Measurements from ENCODE around the gene LDB2.

Gene LDB2

DNA sequence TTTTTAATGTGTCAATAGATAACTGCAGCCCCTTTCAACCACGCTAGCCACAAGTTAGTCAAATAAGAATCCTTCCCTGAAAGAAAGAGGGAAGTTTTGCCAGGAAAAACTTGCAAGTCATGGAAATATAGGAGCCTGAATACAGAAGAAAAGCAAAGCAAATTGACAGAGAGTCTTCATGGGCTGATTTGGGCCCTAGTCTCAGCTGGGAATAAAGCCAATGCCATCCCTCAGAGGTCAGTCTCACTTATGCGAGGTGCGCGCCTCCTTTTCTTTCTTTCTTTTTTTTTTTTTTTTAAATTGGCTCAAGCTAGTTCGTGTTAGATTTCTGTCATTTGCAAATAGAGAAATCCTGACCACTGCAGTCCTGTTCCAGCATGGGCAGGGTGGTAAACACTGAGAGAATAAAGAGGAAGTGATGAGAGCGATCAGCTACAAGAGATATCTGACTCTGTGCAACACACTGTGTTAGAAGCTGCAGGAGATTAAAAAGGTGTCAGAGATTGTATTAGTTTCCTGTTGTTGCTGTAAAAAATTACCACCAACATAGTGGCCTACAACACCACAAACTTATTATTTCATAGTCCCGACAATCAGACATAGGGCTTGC is 299.7 kb downstream of the LDB2 start:
- no peaks in the 10 kb centered on the region for H3K36me3 ChIP-seq (ENCODE audit: control insufficient read depth in 2 of 2, insufficient read depth in 2 of 2, low read length in 2 of 2)
- H3K9ac ChIP-seq (ENCODE audit: low read depth in 1 of 2, low read length in 2 of 2) = no peak overlapping the region
- no peak overlapping the region for H3K4me3 ChIP-seq (ENCODE audit: low read length in 2 of 2)
- no peak overlapping the region for H3K27ac ChIP-seq (ENCODE audit: low read depth in 2 of 2, low read length in 2 of 2)
- H3K9me3 ChIP-seq (ENCODE audit: control insufficient read depth in 2 of 2, low read length in 2 of 2) = no peaks in the 10 kb centered on the region
- no peaks in the 10 kb centered on the region for H3K4me1 ChIP-seq (ENCODE audit: control insufficient read depth in 2 of 2, insufficient read depth in 2 of 2, low read length in 2 of 2)
- no peaks in the 10 kb centered on the region for H3K27me3 ChIP-seq (ENCODE audit: control insufficient read depth in 2 of 2, insufficient read depth in 2 of 2, low read length in 2 of 2)

- Histone ChIP-seq H3K36me3 (ENCODE audit: control insufficient read depth in 2 of 2, insufficient read depth in 2 of 2, low read length in 2 of 2) (no peaks in the 10 kb centered on the region), H3K9me3 (ENCODE audit: control insufficient read depth in 2 of 2, low read length in 2 of 2) (no peaks in the 10 kb centered on the region), H3K4me3 (ENCODE audit: low read length in 2 of 2) (no peak overlapping the region), H3K9ac (ENCODE audit: low read depth in 1 of 2, low read length in 2 of 2) (no peak overlapping the region), H3K4me1 (ENCODE audit: control insufficient read depth in 2 of 2, insufficient read depth in 2 of 2, low read length in 2 of 2) (no peaks in the 10 kb centered on the region), H3K27ac (ENCODE audit: low read depth in 2 of 2, low read length in 2 of 2) (no peak overlapping the region), H3K27me3 (ENCODE audit: control insufficient read depth in 2 of 2, insufficient read depth in 2 of 2, low read length in 2 of 2) (no peaks in the 10 kb centered on the region)
These were observed 300.4 kb downstream of the LDB2 start for GRCh38 chr4:16597845-16598596.

GRCh38 chr4:16597443-16597842 is 301.0 kb downstream of the LDB2 start:
- H3K36me3 ChIP-seq (ENCODE audit: control insufficient read depth in 2 of 2, insufficient read depth in 2 of 2, low read length in 2 of 2) = no peaks in the 10 kb centered on the region
- no peaks in the 10 kb centered on the region for H3K9me3 ChIP-seq (ENCODE audit: control insufficient read depth in 2 of 2, low read length in 2 of 2)
- H3K4me1 ChIP-seq (ENCODE audit: control insufficient read depth in 2 of 2, insufficient read depth in 2 of 2, low read length in 2 of 2) = no peaks in the 10 kb centered on the region
- no peak overlapping the region for H3K27ac ChIP-seq (ENCODE audit: low read depth in 2 of 2, low read length in 2 of 2)
- H3K9ac ChIP-seq (ENCODE audit: low read depth in 1 of 2, low read length in 2 of 2) = no peak overlapping the region
- no peaks in the 10 kb centered on the region for H3K27me3 ChIP-seq (ENCODE audit: control insufficient read depth in 2 of 2, insufficient read depth in 2 of 2, low read length in 2 of 2)
- H3K4me3 ChIP-seq (ENCODE audit: low read length in 2 of 2) = no peak overlapping the region

- Histone ChIP-seq H3K9me3 (ENCODE audit: control insufficient read depth in 2 of 2, low read length in 2 of 2) (no peaks in the 10 kb centered on the region), H3K27ac (ENCODE audit: low read depth in 2 of 2, low read length in 2 of 2) (no peak overlapping the region), H3K9ac (ENCODE audit: low read depth in 1 of 2, low read length in 2 of 2) (no peak overlapping the region), H3K4me1 (ENCODE audit: control insufficient read depth in 2 of 2, insufficient read depth in 2 of 2, low read length in 2 of 2) (no peaks in the 10 kb centered on the region), H3K4me3 (ENCODE audit: low read length in 2 of 2) (no peak overlapping the region), H3K36me3 (ENCODE audit: control insufficient read depth in 2 of 2, insufficient read depth in 2 of 2, low read length in 2 of 2) (no peaks in the 10 kb centered on the region), H3K27me3 (ENCODE audit: control insufficient read depth in 2 of 2, insufficient read depth in 2 of 2, low read length in 2 of 2) (no peaks in the 10 kb centered on the region)
These were observed 302.2 kb downstream of the LDB2 start for GRCh38 chr4:16596267-16596666.

- no peaks in the 10 kb centered on the region for H3K4me1 ChIP-seq (ENCODE audit: control insufficient read depth in 2 of 2, insufficient read depth in 2 of 2, low read length in 2 of 2)
- H3K36me3 ChIP-seq (ENCODE audit: control insufficient read depth in 2 of 2, insufficient read depth in 2 of 2, low read length in 2 of 2) = no peaks in the 10 kb centered on the region
- H3K27ac ChIP-seq (ENCODE audit: low read depth in 2 of 2, low read length in 2 of 2) = no peak overlapping the region
- H3K9me3 ChIP-seq (ENCODE audit: control insufficient read depth in 2 of 2, low read length in 2 of 2) = no peaks in the 10 kb centered on the region
- no peak overlapping the region for H3K4me3 ChIP-seq (ENCODE audit: low read length in 2 of 2)
- no peak overlapping the region for H3K9ac ChIP-seq (ENCODE audit: low read depth in 1 of 2, low read length in 2 of 2)
- no peaks in the 10 kb centered on the region for H3K27me3 ChIP-seq (ENCODE audit: control insufficient read depth in 2 of 2, insufficient read depth in 2 of 2, low read length in 2 of 2)
These were observed 304.3 kb downstream of the LDB2 start for GRCh38 chr4:16594128-16594527.

DNA sequence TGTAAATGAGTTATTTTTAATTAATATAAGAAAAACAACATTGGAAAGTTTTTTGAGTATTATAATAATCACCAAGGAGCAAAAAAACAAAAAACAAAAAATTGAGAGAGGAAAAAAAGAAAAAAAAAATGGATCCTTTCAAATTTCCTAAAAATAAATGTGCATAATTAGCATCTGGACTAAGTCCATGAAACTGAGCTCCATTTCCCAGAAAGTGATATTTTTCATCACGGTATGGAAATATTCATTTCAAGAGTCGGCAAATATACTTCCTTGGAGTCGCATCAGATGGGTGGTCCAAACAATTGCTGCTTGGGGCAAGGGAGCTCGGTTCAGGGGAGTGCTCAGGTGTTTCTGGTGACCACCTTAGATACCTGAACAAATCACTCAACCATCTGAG is 305.1 kb downstream of the LDB2 start:
- Histone ChIP-seq H3K36me3 (ENCODE audit: control insufficient read depth in 2 of 2, insufficient read depth in 2 of 2, low read length in 2 of 2) (no peaks in the 10 kb centered on the region), H3K9ac (ENCODE audit: low read depth in 1 of 2, low read length in 2 of 2) (no peak overlapping the region), H3K4me3 (ENCODE audit: low read length in 2 of 2) (no peak overlapping the region), H3K9me3 (ENCODE audit: control insufficient read depth in 2 of 2, low read length in 2 of 2) (no peaks in the 10 kb centered on the region), H3K27ac (ENCODE audit: low read depth in 2 of 2, low read length in 2 of 2) (no peak overlapping the region), H3K4me1 (ENCODE audit: control insufficient read depth in 2 of 2, insufficient read depth in 2 of 2, low read length in 2 of 2) (no peaks in the 10 kb centered on the region), H3K27me3 (ENCODE audit: control insufficient read depth in 2 of 2, insufficient read depth in 2 of 2, low read length in 2 of 2) (no peaks in the 10 kb centered on the region)

DNA sequence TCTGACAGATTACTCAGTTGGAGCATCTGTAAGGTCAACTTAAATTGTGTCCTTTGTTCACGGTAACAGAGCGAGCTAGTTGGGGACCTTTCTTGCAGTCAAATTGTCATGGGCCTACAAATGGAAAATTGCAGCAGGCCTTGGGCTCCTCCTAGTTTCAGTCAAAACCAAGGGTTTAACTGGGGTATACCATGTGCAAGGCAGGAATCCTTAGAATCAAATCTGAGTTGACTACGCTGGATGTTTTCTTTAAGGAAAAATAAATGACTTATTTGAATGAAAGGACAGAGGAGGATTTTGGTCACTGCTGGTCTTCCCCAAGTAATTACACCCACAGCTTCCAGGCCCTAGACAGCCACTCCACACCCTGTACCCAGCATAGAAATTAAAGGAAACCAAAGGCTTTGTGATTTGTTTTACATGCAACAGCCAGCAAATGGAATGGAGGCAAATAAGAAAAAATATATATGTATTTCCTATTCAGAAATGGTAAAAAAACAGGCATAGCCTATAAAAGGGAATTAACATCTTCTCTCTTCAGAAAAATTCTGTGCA is 307.1 kb downstream of the LDB2 start:
- Histone ChIP-seq H3K4me1 (ENCODE audit: control insufficient read depth in 2 of 2, insufficient read depth in 2 of 2, low read length in 2 of 2) (no peaks in the 10 kb centered on the region), H3K36me3 (ENCODE audit: control insufficient read depth in 2 of 2, insufficient read depth in 2 of 2, low read length in 2 of 2) (no peaks in the 10 kb centered on the region), H3K27me3 (ENCODE audit: control insufficient read depth in 2 of 2, insufficient read depth in 2 of 2, low read length in 2 of 2) (no peaks in the 10 kb centered on the region), H3K4me3 (ENCODE audit: low read length in 2 of 2) (no peak overlapping the region), H3K9ac (ENCODE audit: low read depth in 1 of 2, low read length in 2 of 2) (no peak overlapping the region), H3K27ac (ENCODE audit: low read depth in 2 of 2, low read length in 2 of 2) (no peak overlapping the region), H3K9me3 (ENCODE audit: control insufficient read depth in 2 of 2, low read length in 2 of 2) (no peaks in the 10 kb centered on the region)

DNA sequence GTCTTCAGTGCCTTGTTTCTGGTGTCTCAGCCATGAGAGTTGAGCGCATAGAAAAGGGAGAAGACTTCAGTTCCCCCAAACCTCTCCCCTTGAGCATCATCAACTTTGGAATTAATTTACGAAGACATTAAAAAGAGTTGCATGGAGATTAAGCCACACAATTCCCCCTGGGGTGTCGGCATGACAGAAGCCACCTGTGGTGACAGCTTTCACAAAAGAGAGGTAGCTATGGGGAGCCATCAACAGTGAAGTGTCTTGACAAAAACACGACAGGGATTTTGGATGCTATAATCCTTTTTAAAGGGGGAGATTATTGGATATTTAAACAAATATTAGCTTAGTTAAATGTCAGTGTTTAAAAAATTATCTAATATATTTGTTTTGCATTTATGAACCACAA is 307.6 kb downstream of the LDB2 start:
- Histone ChIP-seq H3K27ac (ENCODE audit: low read depth in 2 of 2, low read length in 2 of 2) (no peak overlapping the region), H3K9me3 (ENCODE audit: control insufficient read depth in 2 of 2, low read length in 2 of 2) (no peaks in the 10 kb centered on the region), H3K9ac (ENCODE audit: low read depth in 1 of 2, low read length in 2 of 2) (no peak overlapping the region), H3K27me3 (ENCODE audit: control insufficient read depth in 2 of 2, insufficient read depth in 2 of 2, low read length in 2 of 2) (no peaks in the 10 kb centered on the region), H3K36me3 (ENCODE audit: control insufficient read depth in 2 of 2, insufficient read depth in 2 of 2, low read length in 2 of 2) (no peaks in the 10 kb centered on the region), H3K4me3 (ENCODE audit: low read length in 2 of 2) (no peak overlapping the region), H3K4me1 (ENCODE audit: control insufficient read depth in 2 of 2, insufficient read depth in 2 of 2, low read length in 2 of 2) (no peaks in the 10 kb centered on the region)

DNA sequence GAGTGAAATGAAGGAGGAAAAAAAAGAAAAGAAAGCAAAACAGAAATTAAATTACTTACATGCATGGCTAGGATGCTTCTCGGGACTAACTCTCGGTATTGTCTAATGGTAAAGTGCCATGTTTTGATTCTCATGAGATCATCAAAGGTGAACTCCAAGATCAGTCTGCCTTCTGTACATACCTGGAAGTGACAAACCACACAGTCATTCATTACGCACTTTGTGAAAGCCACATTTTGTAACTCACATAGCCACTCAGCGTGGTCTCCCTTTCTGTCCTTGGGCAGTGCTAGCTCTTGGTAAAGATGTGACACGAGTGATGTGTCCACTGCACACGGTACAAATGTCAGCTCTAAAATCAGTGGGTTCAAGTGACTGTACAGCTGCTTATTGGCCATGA is 309.8 kb downstream of the LDB2 start:
- no peak overlapping the region for H3K27ac ChIP-seq (ENCODE audit: low read depth in 2 of 2, low read length in 2 of 2)
- H3K36me3 ChIP-seq (ENCODE audit: control insufficient read depth in 2 of 2, insufficient read depth in 2 of 2, low read length in 2 of 2) = no peaks in the 10 kb centered on the region
- H3K27me3 ChIP-seq (ENCODE audit: control insufficient read depth in 2 of 2, insufficient read depth in 2 of 2, low read length in 2 of 2) = no peaks in the 10 kb centered on the region
- H3K9ac ChIP-seq (ENCODE audit: low read depth in 1 of 2, low read length in 2 of 2) = no peak overlapping the region
- H3K9me3 ChIP-seq (ENCODE audit: control insufficient read depth in 2 of 2, low read length in 2 of 2) = no peaks in the 10 kb centered on the region
- H3K4me3 ChIP-seq (ENCODE audit: low read length in 2 of 2) = no peak overlapping the region
- H3K4me1 ChIP-seq (ENCODE audit: control insufficient read depth in 2 of 2, insufficient read depth in 2 of 2, low read length in 2 of 2) = no peaks in the 10 kb centered on the region

DNA sequence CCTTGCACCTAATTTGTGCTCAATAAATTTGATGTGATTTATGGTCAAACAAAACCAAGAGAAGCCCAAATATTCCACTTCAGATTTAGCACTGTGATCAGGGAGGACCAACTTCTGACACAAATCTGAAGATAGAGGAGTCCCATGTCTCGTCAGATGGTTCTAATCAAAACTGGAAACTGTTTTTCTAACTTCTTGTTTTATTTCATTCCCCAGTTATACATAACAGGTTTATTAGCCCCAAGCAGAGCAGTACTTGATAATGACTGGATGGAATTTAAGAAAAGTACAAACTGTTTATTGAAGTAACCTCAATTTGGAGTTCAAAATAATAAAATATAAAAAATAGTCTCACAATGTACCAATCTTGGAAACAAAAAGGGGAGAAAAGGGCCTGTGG is 310.3 kb downstream of the LDB2 start:
- H3K27ac ChIP-seq (ENCODE audit: low read depth in 2 of 2, low read length in 2 of 2) = no peak overlapping the region
- H3K36me3 ChIP-seq (ENCODE audit: control insufficient read depth in 2 of 2, insufficient read depth in 2 of 2, low read length in 2 of 2) = no peaks in the 10 kb centered on the region
- no peaks in the 10 kb centered on the region for H3K27me3 ChIP-seq (ENCODE audit: control insufficient read depth in 2 of 2, insufficient read depth in 2 of 2, low read length in 2 of 2)

More for the DNA sequence above, 310.3 kb downstream of the LDB2 start:
- no peaks in the 10 kb centered on the region for H3K9me3 ChIP-seq (ENCODE audit: control insufficient read depth in 2 of 2, low read length in 2 of 2)
- no peak overlapping the region for H3K9ac ChIP-seq (ENCODE audit: low read depth in 1 of 2, low read length in 2 of 2)
- H3K4me1 ChIP-seq (ENCODE audit: control insufficient read depth in 2 of 2, insufficient read depth in 2 of 2, low read length in 2 of 2) = no peaks in the 10 kb centered on the region
- no peak overlapping the region for H3K4me3 ChIP-seq (ENCODE audit: low read length in 2 of 2)

Measured in mucosa of rectum (tissue), 2 donors.